Measurements from ENCODE around the gene IL16.

GRCh38 chr15:81327516-81327915 lies 130.8 kb downstream of the IL16 start:
- TF ChIP-seq CTCF (IDR thresholded peaks at IDR 0.05) (no peak), POLR2A (IDR thresholded peaks at IDR 0.05) (no peak)
